OCI-LY1 (cell line): ENCODE measurements around the gene CCDC138.

Experiments
- EZH2 ChIP-seq: fragments of 200-600 bp; sonication (generic), shearing (Covaris generic); IDR thresholded peaks from 2 replicates; pipeline ENCODE4 v1.8.0; 2017; ENCODE audit warnings: borderline replicate concordance, mixed run types, mild to moderate bottlenecking, antibody characterized with exemption, low read length, moderate library complexity, mixed read lengths
- TF ChIP-seq, protein P1 (sequence below): fragments of 200-600 bp; sonication (generic), shearing (Covaris generic); IDR thresholded peaks from 2 replicates; pipeline ENCODE4 v1.5.1; 2017; ENCODE audit warnings: mild to moderate bottlenecking, antibody characterized with exemption, low read length, moderate library complexity, mixed read lengths

GRCh38 chr2:108845923-108846322, 59.4 kb downstream of the CCDC138 start:
- TF ChIP-seq, protein P1, sequence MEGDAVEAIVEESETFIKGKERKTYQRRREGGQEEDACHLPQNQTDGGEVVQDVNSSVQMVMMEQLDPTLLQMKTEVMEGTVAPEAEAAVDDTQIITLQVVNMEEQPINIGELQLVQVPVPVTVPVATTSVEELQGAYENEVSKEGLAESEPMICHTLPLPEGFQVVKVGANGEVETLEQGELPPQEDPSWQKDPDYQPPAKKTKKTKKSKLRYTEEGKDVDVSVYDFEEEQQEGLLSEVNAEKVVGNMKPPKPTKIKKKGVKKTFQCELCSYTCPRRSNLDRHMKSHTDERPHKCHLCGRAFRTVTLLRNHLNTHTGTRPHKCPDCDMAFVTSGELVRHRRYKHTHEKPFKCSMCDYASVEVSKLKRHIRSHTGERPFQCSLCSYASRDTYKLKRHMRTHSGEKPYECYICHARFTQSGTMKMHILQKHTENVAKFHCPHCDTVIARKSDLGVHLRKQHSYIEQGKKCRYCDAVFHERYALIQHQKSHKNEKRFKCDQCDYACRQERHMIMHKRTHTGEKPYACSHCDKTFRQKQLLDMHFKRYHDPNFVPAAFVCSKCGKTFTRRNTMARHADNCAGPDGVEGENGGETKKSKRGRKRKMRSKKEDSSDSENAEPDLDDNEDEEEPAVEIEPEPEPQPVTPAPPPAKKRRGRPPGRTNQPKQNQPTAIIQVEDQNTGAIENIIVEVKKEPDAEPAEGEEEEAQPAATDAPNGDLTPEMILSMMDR = no peak
- TF ChIP-seq EZH2 = no peak
